AG04449 (cell line): Measurements from ENCODE around the gene PLD1.

Source experiments
- CTCF ChIA-PET: fragments of 350-600 bp; formaldehyde crosslinking; extraction: SDS; loops from one replicate; lab custom pipeline; 2021; ENCODE audit warnings: antibody characterized with exemption; lab: Yijun Ruan, JAX
- POLR2A ChIA-PET: fragments of 400-600, 350-600 bp; formaldehyde crosslinking; extraction: SDS; loops from one replicate; lab custom pipeline; 2020; ENCODE audit warnings: antibody characterized with exemption, inconsistent platforms; lab: Yijun Ruan, JAX
- DNase-seq: peaks from one replicate; pipeline ENCODE4 v3.0.0-alpha.2; 2010; ENCODE audit warnings: low read depth, low spot score
- H3K4me3 ChIP-seq: 2 replicates; pipeline ENCODE4 v1.5.1; 2011; ENCODE audit warnings: low read depth, mild to moderate bottlenecking, control low read depth, low read length
- CTCF ChIP-seq: IDR thresholded peaks from one replicate; pipeline ENCODE4 v1.5.1; 2011; ENCODE audit warnings: mild to moderate bottlenecking, moderate library complexity, low read length, control low read depth, inconsistent platforms; ENCODE audit not compliant: insufficient read depth; ENCODE audit errors: missing control alignments

PLD1 gene

GRCh38 chr3:171834461-171834801 lies 24.1 kb upstream of the PLD1 start:
- no peak for TF ChIP-seq CTCF
- H3K4me3 ChIP-seq: no peak overlapping the region
- no peak for DNase-seq
- ChIA-PET POLR2A (no interaction called here), CTCF (interaction anchor here (0.9 to 9.3 kb wide), 13 partner anchors 9 to 341 kb away, joined by 3 to 110 read pairs (median 5); no protein-coding TSS in a partner anchor)

- CTCF ChIA-PET: interaction anchor here (0.8 to 9.3 kb wide), 15 partner anchors 9 to 872 kb away, joined by 3 to 110 read pairs (median 4); no protein-coding TSS in a partner anchor
- TF ChIP-seq CTCF: peak; percentile 22
- POLR2A ChIA-PET: no interaction called here
- no peak for DNase-seq
- no peak overlapping the region for H3K4me3 ChIP-seq
Observed at GRCh38 chr3:171833789-171834460, 23.6 kb upstream of the PLD1 start.

GRCh38 chr3:171832989-171833388 lies 22.7 kb upstream of the PLD1 start:
- ChIA-PET CTCF (interaction anchor here (0.8 to 9.3 kb wide), 8 partner anchors 128 to 871 kb away, joined by 3 to 110 read pairs (median 6); no protein-coding TSS in a partner anchor), POLR2A (no interaction called here)
- no peak for TF ChIP-seq CTCF
- H3K4me3 ChIP-seq: no peak overlapping the region
- no peak for DNase-seq

- H3K4me3 ChIP-seq: no peak overlapping the region
- ChIA-PET CTCF (interaction anchor here (0.9 to 9.3 kb wide), 6 partner anchors 10 to 187 kb away, joined by 3 to 110 read pairs (median 4); no protein-coding TSS in a partner anchor), POLR2A (no interaction called here)
- no peak for DNase-seq
- TF ChIP-seq CTCF: no peak
Observed at GRCh38 chr3:171831936-171832335, 21.7 kb upstream of the PLD1 start.

- POLR2A ChIA-PET: interaction anchor here (1.1 kb wide), 1 partner anchor 21 kb away, joined by 3 read pairs; the partner anchor contains the start of gene PLD1
- no peak for DNase-seq
- no peak for TF ChIP-seq CTCF
- no peak overlapping the region for H3K4me3 ChIP-seq
- CTCF ChIA-PET: interaction anchor here (0.7 to 9.3 kb wide), 18 partner anchors 10 to 218 kb away, joined by 3 to 110 read pairs (median 5); no protein-coding TSS in a partner anchor
Observed at GRCh38 chr3:171830518-171830875, 20.2 kb upstream of the PLD1 start.

- POLR2A ChIA-PET: interaction anchor here (1.1 kb wide), 1 partner anchor 20 kb away, joined by 3 read pairs; the partner anchor contains the start of gene PLD1
- CTCF ChIA-PET: interaction anchor here (0.7 to 9.3 kb wide), 23 partner anchors 10 to 218 kb away, joined by 3 to 110 read pairs (median 4); no protein-coding TSS in a partner anchor
Observed at GRCh38 chr3:171829841-171830517, 19.7 kb upstream of the PLD1 start.

More at GRCh38 chr3:171829841-171830517, 19.7 kb upstream of the PLD1 start:
- DNase-seq: no peak
- H3K4me3 ChIP-seq: no peak overlapping the region
- peak; percentile 81 for TF ChIP-seq CTCF
